Activated T-cell treated with anti-CD3 and anti-CD28 coated beads, Interleukin-2, amount 50 U/mL, for 24 hours (primary cell): Measurements from ENCODE around the gene YDJC.
"Not testable (repeated sequence)": the region's sequence is repeated elsewhere in the genome, so short reads cannot be mapped to it uniquely, and the experiment has no call there.

ENCODE experiments used
- DNase-seq: peaks from one replicate; pipeline ENCODE4 v3.0.0-alpha.2; 2020
- H3K27ac Mint-ChIP-seq: 2 replicates; pipeline ENCODE4 v1.8.0; 2020; ENCODE audit warnings: mild to moderate bottlenecking, mixed read lengths
- H3K27me3 Mint-ChIP-seq: 2 replicates; pipeline ENCODE4 v1.8.0; 2020; ENCODE audit warnings: mixed read lengths
- H3K36me3 Mint-ChIP-seq: 2 replicates; pipeline ENCODE4 v1.8.0; 2020; ENCODE audit warnings: low read depth, mixed read lengths
- H3K4me1 Mint-ChIP-seq: 2 replicates; pipeline ENCODE4 v1.8.0; 2020; ENCODE audit warnings: low read depth, mixed read lengths
- H3K4me3 Mint-ChIP-seq: 2 replicates; pipeline ENCODE4 v1.8.0; 2020; ENCODE audit warnings: mild to moderate bottlenecking, moderate library complexity, mixed read lengths
- H3K9me3 Mint-ChIP-seq: 2 replicates; pipeline ENCODE4 v1.8.0; 2020; ENCODE audit warnings: mixed read lengths

The YDJC gene

GRCh38 chr22:21628386-21629254, 1.2 kb downstream of the YDJC start:
- Mint-ChIP-seq H3K27me3 (no peaks in the 10 kb centered on the region), H3K4me3 (peak overlapping the region; percentile 90), H3K36me3 (peaks cover 58% of the 10 kb centered on the region), H3K9me3 (no peaks in the 10 kb centered on the region), H3K4me1 (peaks cover 55% of the 10 kb centered on the region), H3K27ac (peak overlapping the region; percentile 97)
- DNase-seq = no peak

DNA sequence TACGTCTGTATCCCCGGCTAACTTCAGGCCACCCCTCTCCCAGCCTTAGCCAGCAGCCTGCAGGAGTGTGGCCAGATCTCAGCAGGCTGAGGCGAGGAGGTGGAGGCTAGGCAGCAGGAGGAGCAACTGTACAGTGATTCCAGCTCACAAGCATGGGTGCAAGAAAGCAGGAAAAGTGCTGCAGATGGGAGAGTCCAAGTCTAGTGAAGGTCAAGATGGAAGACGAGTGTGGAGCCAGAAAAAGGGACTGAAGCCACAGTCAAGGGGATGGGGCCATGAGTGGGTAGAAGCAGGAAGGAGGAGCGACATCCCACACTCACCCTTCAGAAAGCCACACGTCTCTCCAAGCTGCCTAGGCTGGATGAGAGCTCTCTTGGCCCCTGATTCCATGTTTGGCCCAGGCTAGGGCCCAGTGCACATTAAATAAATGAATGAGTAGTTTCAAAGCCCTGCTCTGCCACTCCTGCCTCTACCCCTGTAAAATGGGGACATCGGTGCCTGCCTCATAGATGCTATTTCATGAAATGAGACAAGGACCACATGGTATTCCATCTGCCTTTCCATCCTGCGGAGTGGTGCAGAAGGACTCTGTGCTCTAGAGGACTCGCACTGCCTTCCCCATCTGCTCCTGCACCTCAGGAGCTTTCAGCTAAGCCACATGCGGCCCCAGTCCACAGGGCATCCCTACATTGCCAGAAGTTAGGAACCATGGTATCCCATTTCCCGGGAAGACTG, 2.9 kb downstream of the YDJC start:
- Mint-ChIP-seq H3K4me1 (peaks cover 49% of the 10 kb centered on the region), H3K4me3 (peak overlapping the region; percentile 90), H3K27me3 (no peaks in the 10 kb centered on the region), H3K27ac (peak overlapping the region; percentile 95), H3K36me3 (peaks cover 75% of the 10 kb centered on the region), H3K9me3 (no peaks in the 10 kb centered on the region)
- DNase-seq = no peak

- Mint-ChIP-seq H3K4me1 (peaks cover 45% of the 10 kb centered on the region), H3K9me3 (no peaks in the 10 kb centered on the region)
These were observed 3.6 kb downstream of the YDJC start for GRCh38 chr22:21626073-21626734.

GRCh38 chr22:21624880-21625791, 4.7 kb downstream of the YDJC start:
- no peak for DNase-seq
- H3K9me3 Mint-ChIP-seq = no peaks in the 10 kb centered on the region
- H3K27ac Mint-ChIP-seq = peak overlapping the region; percentile 95
- H3K36me3 Mint-ChIP-seq = peaks cover 87% of the 10 kb centered on the region
- H3K27me3 Mint-ChIP-seq = no peaks in the 10 kb centered on the region
- H3K4me1 Mint-ChIP-seq = peaks cover 39% of the 10 kb centered on the region
- H3K4me3 Mint-ChIP-seq = no peak overlapping the region

More at GRCh38 chr22:21626073-21626734, 3.6 kb downstream of the YDJC start:
- Mint-ChIP-seq H3K27ac (peak overlapping the region; percentile 95), H3K27me3 (no peaks in the 10 kb centered on the region), H3K4me3 (peak overlapping the region; percentile 3), H3K36me3 (peaks cover 80% of the 10 kb centered on the region)
- no peak for DNase-seq

DNA sequence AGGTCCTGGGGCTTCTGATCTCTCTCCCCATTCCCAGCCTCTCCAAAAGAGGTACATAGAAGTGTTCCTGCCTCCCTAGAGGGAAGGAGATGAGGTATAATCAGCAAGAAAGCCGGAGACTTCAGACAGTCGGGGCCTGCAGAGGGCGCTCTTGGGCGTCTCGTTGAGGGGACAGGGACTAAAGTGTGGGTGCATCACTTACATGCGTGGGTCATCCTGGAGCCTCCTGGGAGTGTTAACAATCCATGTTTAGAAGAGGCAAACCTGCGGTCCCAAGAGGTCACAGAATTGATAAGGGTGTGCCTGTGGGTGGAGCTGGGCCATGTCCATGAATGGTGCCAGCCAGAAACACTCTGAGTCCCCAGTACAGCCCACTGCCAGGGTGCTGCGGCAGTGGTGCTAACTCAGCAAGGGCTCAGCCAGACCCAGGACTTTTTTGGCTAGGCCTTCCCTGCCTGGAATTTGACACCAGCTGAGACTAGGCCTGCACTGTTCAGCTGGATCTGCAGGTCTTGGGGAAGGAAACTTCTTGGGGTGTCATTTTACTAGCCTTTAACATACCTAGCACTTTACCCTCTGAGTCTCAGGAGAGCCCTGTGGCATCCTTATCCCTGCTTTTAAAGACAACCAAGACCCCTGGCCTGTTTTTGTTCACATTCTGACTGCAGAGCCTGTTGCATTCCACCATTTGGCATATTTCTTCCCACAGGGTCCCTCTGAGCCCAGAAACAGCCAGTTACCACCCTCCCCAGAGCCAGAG, 5.5 kb downstream of the YDJC start:
- H3K27ac Mint-ChIP-seq = peak overlapping the region; percentile 95
- H3K4me3 Mint-ChIP-seq = no peak overlapping the region
- H3K36me3 Mint-ChIP-seq = peaks cover 90% of the 10 kb centered on the region
- H3K27me3 Mint-ChIP-seq = no peaks in the 10 kb centered on the region
- H3K4me1 Mint-ChIP-seq = peaks cover 42% of the 10 kb centered on the region
- peak; percentile 66 for DNase-seq
- no peaks in the 10 kb centered on the region for H3K9me3 Mint-ChIP-seq

GRCh38 chr22:21623648-21623970, 6.2 kb downstream of the YDJC start:
- H3K27ac Mint-ChIP-seq = peak overlapping the region; percentile 95
- DNase-seq = no peak
- H3K9me3 Mint-ChIP-seq = no peaks in the 10 kb centered on the region
- H3K4me1 Mint-ChIP-seq = peaks cover 43% of the 10 kb centered on the region
- H3K4me3 Mint-ChIP-seq = no peak overlapping the region
- H3K27me3 Mint-ChIP-seq = no peaks in the 10 kb centered on the region
- peaks cover 89% of the 10 kb centered on the region for H3K36me3 Mint-ChIP-seq

- Mint-ChIP-seq H3K27ac (peak overlapping the region; percentile 95), H3K36me3 (peaks cover 86% of the 10 kb centered on the region), H3K4me3 (no peak overlapping the region), H3K27me3 (no peaks in the 10 kb centered on the region), H3K9me3 (no peaks in the 10 kb centered on the region), H3K4me1 (peaks cover 39% of the 10 kb centered on the region)
- DNase-seq = no peak
These were observed 6.7 kb downstream of the YDJC start for GRCh38 chr22:21622919-21623647.

GRCh38 chr22:21622011-21622918, 7.6 kb downstream of the YDJC start:
- Mint-ChIP-seq H3K9me3 (no peaks in the 10 kb centered on the region), H3K4me3 (no peak overlapping the region), H3K27ac (peak overlapping the region; percentile 95), H3K27me3 (no peaks in the 10 kb centered on the region), H3K36me3 (peaks cover 81% of the 10 kb centered on the region), H3K4me1 (peaks cover 33% of the 10 kb centered on the region)
- no peak for DNase-seq

DNA sequence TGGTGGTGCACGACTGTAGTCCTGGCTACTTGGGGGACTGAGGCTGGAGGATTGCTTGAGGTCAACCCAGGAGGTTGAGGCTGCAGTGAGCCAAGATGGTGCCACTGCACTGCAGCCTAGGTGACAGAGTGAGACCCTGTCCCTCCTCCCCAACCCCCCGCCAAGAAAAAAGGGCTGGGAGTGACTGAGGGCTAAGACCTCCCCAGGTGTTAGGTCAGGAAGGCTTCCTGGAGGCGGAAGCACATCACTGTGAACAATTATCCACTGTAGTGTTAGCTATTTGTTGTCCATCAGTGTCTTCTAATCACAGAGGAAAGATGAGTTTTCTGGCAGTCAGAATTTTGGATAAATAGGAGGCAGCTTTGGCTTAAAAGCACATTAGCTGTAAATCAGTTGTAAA, 8.8 kb downstream of the YDJC start:
- no peak for DNase-seq
- H3K9me3 Mint-ChIP-seq = no peaks in the 10 kb centered on the region
- H3K27ac Mint-ChIP-seq = peak overlapping the region; percentile 77
- H3K27me3 Mint-ChIP-seq = no peaks in the 10 kb centered on the region
- no peak overlapping the region for H3K4me3 Mint-ChIP-seq
- peaks cover 25% of the 10 kb centered on the region for H3K4me1 Mint-ChIP-seq
- H3K36me3 Mint-ChIP-seq = peaks cover 74% of the 10 kb centered on the region

- Mint-ChIP-seq H3K36me3 (peaks cover 73% of the 10 kb centered on the region), H3K4me1 (peaks cover 23% of the 10 kb centered on the region), H3K27ac (peak overlapping the region; percentile 69)
- not testable (repeated sequence) for H3K27me3 Mint-ChIP-seq, DNase-seq, H3K9me3 Mint-ChIP-seq, H3K4me3 Mint-ChIP-seq
These were observed 12.5 kb downstream of the YDJC start for GRCh38 chr22:21617337-21617736.

- H3K36me3 Mint-ChIP-seq = peaks cover 73% of the 10 kb centered on the region
- no peaks in the 10 kb centered on the region for H3K9me3 Mint-ChIP-seq
- H3K27ac Mint-ChIP-seq = peak overlapping the region; percentile 40
- peaks cover 28% of the 10 kb centered on the region for H3K4me1 Mint-ChIP-seq
- no peak overlapping the region for H3K4me3 Mint-ChIP-seq
- DNase-seq = no peak
- H3K27me3 Mint-ChIP-seq = no peaks in the 10 kb centered on the region
These were observed 14.1 kb downstream of the YDJC start for GRCh38 chr22:21615731-21616130.

DNA sequence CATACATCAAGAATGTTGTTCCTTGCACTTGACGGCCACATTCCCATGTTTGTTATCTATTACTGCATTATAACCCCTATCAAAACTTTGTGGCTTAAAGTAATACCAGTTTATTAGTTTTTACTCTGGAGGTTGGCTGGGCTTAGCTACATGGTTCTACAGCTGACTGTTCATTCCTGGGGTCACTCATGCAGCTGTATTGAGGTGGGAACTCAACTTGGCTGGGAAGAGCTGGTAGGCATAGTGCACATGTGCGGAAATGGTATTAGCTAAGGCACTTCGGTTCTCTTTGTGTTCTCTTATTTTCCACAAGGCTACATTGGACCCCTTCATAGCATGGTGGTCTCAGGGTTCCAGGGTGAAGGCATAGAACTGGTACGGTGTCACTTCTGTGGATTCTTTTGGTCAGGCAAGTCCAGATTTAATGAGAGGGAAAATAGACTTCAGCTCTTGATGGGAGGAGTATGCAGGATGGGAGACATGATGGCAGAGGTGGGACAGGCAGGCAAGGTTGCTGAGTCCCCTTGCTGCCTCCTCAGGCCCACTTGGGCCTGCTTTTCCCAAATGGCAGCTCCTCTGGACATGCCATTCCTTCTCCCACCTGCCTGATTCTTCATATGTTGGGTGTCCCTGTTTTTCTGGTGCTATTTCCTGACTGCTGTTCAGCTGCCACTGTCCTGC, 16.1 kb downstream of the YDJC start:
- no peak for DNase-seq
- Mint-ChIP-seq H3K27me3 (no peaks in the 10 kb centered on the region), H3K4me1 (peaks cover 21% of the 10 kb centered on the region), H3K9me3 (no peaks in the 10 kb centered on the region), H3K27ac (peak overlapping the region; percentile 72), H3K4me3 (no peak overlapping the region), H3K36me3 (peaks cover 75% of the 10 kb centered on the region)
